Mucosa of rectum (tissue), 2 donors: ENCODE measurements around the gene MYO1F.
"Not testable (repeated sequence)": the region's sequence is repeated elsewhere in the genome, so short reads cannot be mapped to it uniquely, and the experiment has no call there.

ENCODE experiments used
- H3K27ac ChIP-seq, 2 donors: one replicate each; pipeline ENCODE4 v1.7.0; 2013; ENCODE audit warnings: inconsistent platforms in 2 of 2, low read depth in 2 of 2, low read length in 2 of 2
- H3K27me3 ChIP-seq, 2 donors: one replicate each; pipeline ENCODE4 v1.7.0; 2013; ENCODE audit warnings: low read length in 2 of 2; ENCODE audit not compliant: control insufficient read depth in 2 of 2, insufficient read depth in 2 of 2
- H3K36me3 ChIP-seq, 2 donors: one replicate each; pipeline ENCODE4 v1.7.0; 2013; ENCODE audit warnings: low read length in 2 of 2; ENCODE audit not compliant: control insufficient read depth in 2 of 2, insufficient read depth in 2 of 2
- H3K4me1 ChIP-seq, 2 donors: one replicate each; pipeline ENCODE4 v1.7.0; 2013; ENCODE audit warnings: low read length in 2 of 2, mild to moderate bottlenecking in 1 of 2; ENCODE audit not compliant: control insufficient read depth in 2 of 2, insufficient read depth in 2 of 2
- H3K4me3 ChIP-seq, 2 donors: one replicate each; pipeline ENCODE4 v1.7.0; 2013; ENCODE audit warnings: low read length in 2 of 2
- H3K9ac ChIP-seq, 2 donors: one replicate each; pipeline ENCODE4 v1.7.0; 2013; ENCODE audit warnings: low read length in 2 of 2, low read depth in 1 of 2, mild to moderate bottlenecking in 1 of 2
- H3K9me3 ChIP-seq, 2 donors: one replicate each; pipeline ENCODE4 v1.7.0; 2013; ENCODE audit warnings: low read length in 2 of 2; ENCODE audit not compliant: control insufficient read depth in 2 of 2
- donor health status: healthy.
- donor health status: Normal muscosa, but diverticular disease.

The MYO1F gene

GRCh38 chr19:8569066-8569771 lies 8.0 kb downstream of the MYO1F start:
- Histone ChIP-seq H3K9me3 (no peaks in the 10 kb centered on the region), H3K4me3 (peak overlapping the region in 1 of 2 donors; percentile 45), H3K27me3 (no peaks in the 10 kb centered on the region), H3K4me1 (peaks cover 6 to 7% of the 10 kb centered on the region in 2 donors), H3K36me3 (no peaks in the 10 kb centered on the region), H3K27ac (peak overlapping the region; percentile 34 to 71), H3K9ac (no peak overlapping the region)

- H3K36me3 ChIP-seq, result no peaks in the 10 kb centered on the region
- H3K4me1 ChIP-seq, result peaks cover 6 to 7% of the 10 kb centered on the region in 2 donors
- H3K27ac ChIP-seq, result no peak overlapping the region
Measured at GRCh38 chr19:8567522-8568172, 9.6 kb downstream of the MYO1F start.

GRCh38 chr19:8566855-8567254 lies 10.4 kb downstream of the MYO1F start:
- Histone ChIP-seq H3K4me3 (no peak overlapping the region), H3K27me3 (no peaks in the 10 kb centered on the region), H3K9me3 (no peaks in the 10 kb centered on the region), H3K27ac (no peak overlapping the region), H3K36me3 (no peaks in the 10 kb centered on the region), H3K4me1 (peaks cover 4 to 7% of the 10 kb centered on the region in 2 donors), H3K9ac (no peak overlapping the region)

More at GRCh38 chr19:8567522-8568172, 9.6 kb downstream of the MYO1F start:
- no peak overlapping the region for H3K9ac ChIP-seq
- H3K9me3 ChIP-seq, result no peaks in the 10 kb centered on the region
- H3K27me3 ChIP-seq, result no peaks in the 10 kb centered on the region
- H3K4me3 ChIP-seq, result no peak overlapping the region

GRCh38 chr19:8564866-8565265 lies 12.4 kb downstream of the MYO1F start:
- not testable (repeated sequence) for H3K9me3 ChIP-seq, H3K4me3 ChIP-seq, H3K36me3 ChIP-seq, H3K4me1 ChIP-seq, H3K9ac ChIP-seq, H3K27me3 ChIP-seq
- H3K27ac ChIP-seq, result peak overlapping the region in 1 of 2 donors; percentile 9

DNA sequence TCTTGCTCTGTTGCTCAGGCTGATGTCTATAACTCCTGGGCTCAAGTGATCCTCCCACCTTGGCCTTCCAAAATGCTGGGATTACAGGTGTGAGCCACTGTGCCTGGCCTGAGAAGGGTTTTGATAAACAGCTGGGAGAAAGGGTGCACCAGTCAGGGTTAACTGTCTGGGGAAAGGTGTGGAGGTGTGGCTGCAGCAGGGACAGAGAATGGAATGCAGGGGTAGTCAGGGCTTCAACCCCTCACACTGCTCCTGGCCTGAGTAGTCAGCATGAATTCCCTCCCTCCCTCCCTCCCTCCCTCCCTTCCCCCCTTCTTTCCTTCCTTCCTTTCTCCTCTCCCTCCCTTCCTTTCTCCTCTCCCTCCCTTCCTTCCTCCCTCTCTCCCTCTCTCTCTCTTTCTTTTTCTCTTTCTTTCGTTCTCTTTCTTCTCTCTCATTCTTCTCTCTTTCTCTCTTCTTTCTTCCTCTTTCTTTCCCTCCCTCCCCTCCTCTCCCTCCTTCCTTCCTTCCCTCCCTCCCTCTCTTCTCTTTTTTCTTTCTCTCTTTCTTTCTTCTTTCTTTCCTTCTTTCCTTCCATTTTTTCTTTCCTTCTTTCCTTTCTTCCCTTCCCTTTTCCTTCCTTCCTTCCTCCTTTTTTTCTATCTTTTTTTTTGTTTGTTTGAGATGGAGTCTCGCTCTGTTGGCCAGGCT lies 16.0 kb downstream of the MYO1F start:
- Histone ChIP-seq H3K36me3 (no peaks in the 10 kb centered on the region), H3K9ac (no peak overlapping the region), H3K4me1 (no peaks in the 10 kb centered on the region), H3K27ac (no peak overlapping the region), H3K4me3 (no peak overlapping the region), H3K9me3 (no peaks in the 10 kb centered on the region), H3K27me3 (no peaks in the 10 kb centered on the region)

- no peak overlapping the region for H3K4me3 ChIP-seq
- H3K36me3 ChIP-seq, result peaks cover 0 to 2% of the 10 kb centered on the region in 2 donors
- H3K4me1 ChIP-seq, result no peaks in the 10 kb centered on the region
- H3K27me3 ChIP-seq, result no peaks in the 10 kb centered on the region
- H3K9me3 ChIP-seq, result no peaks in the 10 kb centered on the region
- no peak overlapping the region for H3K27ac ChIP-seq
- no peak overlapping the region for H3K9ac ChIP-seq
Measured at GRCh38 chr19:8558325-8558724, 18.9 kb downstream of the MYO1F start.

- Histone ChIP-seq H3K36me3 (peaks cover 0 to 4% of the 10 kb centered on the region in 2 donors), H3K4me1 (no peaks in the 10 kb centered on the region), H3K27ac (no peak overlapping the region), H3K9ac (no peak overlapping the region), H3K27me3 (no peaks in the 10 kb centered on the region), H3K4me3 (no peak overlapping the region), H3K9me3 (no peaks in the 10 kb centered on the region)
Measured at GRCh38 chr19:8557642-8558238, 19.5 kb downstream of the MYO1F start.

DNA sequence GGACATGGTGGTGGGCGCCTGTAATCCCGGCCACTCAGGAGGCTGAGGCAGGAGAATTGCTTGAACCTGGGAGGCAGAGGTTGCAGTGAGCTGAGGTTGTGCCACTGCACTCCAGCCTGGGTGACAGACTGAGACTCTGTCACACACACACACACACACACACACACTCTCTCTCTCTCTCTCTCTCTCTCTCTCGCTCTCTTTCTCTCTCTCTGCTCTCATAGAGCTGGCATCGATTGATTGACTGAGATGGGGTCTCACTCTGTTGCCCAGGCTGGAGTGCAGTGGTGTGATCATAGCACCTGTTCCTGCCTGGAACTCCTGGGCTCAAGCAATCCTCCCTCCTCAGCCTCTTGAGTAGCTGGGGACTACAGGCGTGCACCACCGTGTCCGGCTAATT lies 23.5 kb downstream of the MYO1F start:
- peaks cover 0 to 11% of the 10 kb centered on the region in 2 donors for H3K36me3 ChIP-seq
- H3K27ac ChIP-seq, H3K9ac ChIP-seq, H3K4me1 ChIP-seq, H3K9me3 ChIP-seq, H3K4me3 ChIP-seq, H3K27me3 ChIP-seq: not testable (repeated sequence)

DNA sequence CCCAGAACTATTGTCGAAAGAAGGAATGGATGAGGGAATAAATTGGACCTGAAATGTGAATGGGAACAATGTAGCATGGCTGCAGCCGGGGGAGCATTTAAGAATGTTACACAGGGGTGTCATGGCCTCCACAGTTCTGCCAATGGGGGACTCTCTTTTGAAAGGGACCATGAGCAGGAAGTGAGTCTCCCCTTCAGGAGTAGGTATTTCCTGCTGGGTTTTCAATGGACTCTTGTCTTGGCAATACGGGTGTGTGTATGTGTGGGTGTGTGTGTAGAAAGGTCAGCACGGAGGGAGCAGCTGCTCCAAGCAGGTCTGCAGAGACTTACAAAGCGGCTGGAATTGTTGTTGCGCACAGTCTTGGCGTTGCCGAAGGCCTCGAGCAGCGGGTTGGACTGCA lies 24.4 kb downstream of the MYO1F start:
- Histone ChIP-seq H3K4me1 (no peaks in the 10 kb centered on the region), H3K4me3 (no peak overlapping the region), H3K27ac (no peak overlapping the region), H3K27me3 (no peaks in the 10 kb centered on the region), H3K9me3 (no peaks in the 10 kb centered on the region), H3K36me3 (peaks cover 0 to 11% of the 10 kb centered on the region in 2 donors), H3K9ac (no peak overlapping the region)

- Histone ChIP-seq H3K4me1 (no peaks in the 10 kb centered on the region), H3K9me3 (no peaks in the 10 kb centered on the region), H3K9ac (no peak overlapping the region), H3K27me3 (no peaks in the 10 kb centered on the region), H3K4me3 (no peak overlapping the region), H3K27ac (no peak overlapping the region), H3K36me3 (peaks cover 0 to 11% of the 10 kb centered on the region in 2 donors)
Measured at GRCh38 chr19:8550070-8550469, 27.2 kb downstream of the MYO1F start.
